Endodermal cell (in vitro differentiated cells): ENCODE measurements around the gene RAB44. TPM values are rescaled to one million over a fixed set of nuclear protein-coding genes. Genes with fewer than 3 reads are reported as not detected.
A peak's percentile ranks its signal among the peaks of the same experiment; 100 is the strongest.

ENCODE experiments used
- DNase-seq: peaks from one replicate; pipeline ENCODE4 v3.0.0-alpha.2; 2017
- H3K27ac ChIP-seq: 2 replicates; pipeline ENCODE4 v1.5.1; 2013; ENCODE audit warnings: mild to moderate bottlenecking, low read depth, low read length, moderate library complexity
- H3K27me3 ChIP-seq: 2 replicates; pipeline ENCODE4 v1.6.1; 2013; ENCODE audit warnings: mild to moderate bottlenecking, low read length, moderate library complexity; ENCODE audit not compliant: insufficient read depth, control insufficient read depth, poor library complexity, severe bottlenecking
- H3K36me3 ChIP-seq: 2 replicates; pipeline ENCODE4 v1.7.0; 2013; ENCODE audit warnings: mild to moderate bottlenecking, low read length, moderate library complexity; ENCODE audit not compliant: control insufficient read depth, insufficient read depth
- H3K4me1 ChIP-seq: one replicate; pipeline ENCODE4 v1.7.0; 2013; ENCODE audit warnings: low read length; ENCODE audit not compliant: control insufficient read depth, insufficient read depth
- H3K4me3 ChIP-seq: 2 replicates; pipeline ENCODE4 v1.5.1; 2013; ENCODE audit warnings: mild to moderate bottlenecking, low read length, moderate library complexity
- H3K9ac ChIP-seq: 2 replicates; pipeline ENCODE4 v1.6.1; 2013; ENCODE audit warnings: mild to moderate bottlenecking, low read length, moderate library complexity; ENCODE audit not compliant: poor library complexity, severe bottlenecking; ENCODE audit errors: extremely low read depth
- H3K9me3 ChIP-seq: 2 replicates; pipeline ENCODE4 v1.6.1; 2013; ENCODE audit warnings: mild to moderate bottlenecking, low read length, moderate library complexity; ENCODE audit not compliant: control insufficient read depth
- H3K27ac Mint-ChIP-seq: 2 replicates; pipeline ENCODE4 v1.8.0; 2020; ENCODE audit warnings: mixed read lengths
- H3K27me3 Mint-ChIP-seq: 2 replicates; pipeline ENCODE4 v1.8.0; 2021; ENCODE audit warnings: mild to moderate bottlenecking, mixed read lengths; ENCODE audit not compliant: insufficient read depth
- H3K36me3 Mint-ChIP-seq: 2 replicates; pipeline ENCODE4 v1.8.0; 2020; ENCODE audit warnings: low read depth, mixed read lengths
- H3K4me1 Mint-ChIP-seq: 2 replicates; pipeline ENCODE4 v1.8.0; 2020; ENCODE audit warnings: mixed read lengths
- H3K4me3 Mint-ChIP-seq: 2 replicates; pipeline ENCODE4 v1.8.0; 2020; ENCODE audit warnings: mild to moderate bottlenecking, moderate library complexity, mixed read lengths
- H3K9me3 Mint-ChIP-seq: 2 replicates; pipeline ENCODE4 v1.8.0; 2020; ENCODE audit warnings: mild to moderate bottlenecking, mixed read lengths
- WGBS, 2 experiments: methylation state at CpG; one replicate each; pipeline versions ENCODE4 v1.1.5 to v1.1.7; 2013; ENCODE audit warnings: missing lambda C conversion rate in 2 of 2, mixed read lengths in 1 of 2; ENCODE audit not compliant: insufficient coverage in 1 of 2, insufficient read length in 1 of 2; 5-methylcytosine and 5-hydroxymethylcytosine counted together
- total RNA-seq, 2 donors: library from RNA; stranded (reverse); fragmentation: NEBNext Ultra II Directional in 1 of 2; extraction: Animal tissue kit (Norgen Biotek cat#: 25700) in 1 of 2; gene quantifications; 2 replicates in 1 of 2; 3 replicates in 1 of 2; pipeline ENCODE4 v1.2.1, GENCODE V29; 2021
- TF ChIP-seq, protein P1 (sequence below): fragments of 200-600 bp; sonication (generic); conservative IDR thresholded peaks from 2 replicates; pipeline ENCODE4 v1.5.0; 2021; ENCODE audit warnings: antibody characterized with exemption, mild to moderate bottlenecking

RAB44 gene
- total RNA-seq, 2 donors from 2014 or later, result not detected

DNA sequence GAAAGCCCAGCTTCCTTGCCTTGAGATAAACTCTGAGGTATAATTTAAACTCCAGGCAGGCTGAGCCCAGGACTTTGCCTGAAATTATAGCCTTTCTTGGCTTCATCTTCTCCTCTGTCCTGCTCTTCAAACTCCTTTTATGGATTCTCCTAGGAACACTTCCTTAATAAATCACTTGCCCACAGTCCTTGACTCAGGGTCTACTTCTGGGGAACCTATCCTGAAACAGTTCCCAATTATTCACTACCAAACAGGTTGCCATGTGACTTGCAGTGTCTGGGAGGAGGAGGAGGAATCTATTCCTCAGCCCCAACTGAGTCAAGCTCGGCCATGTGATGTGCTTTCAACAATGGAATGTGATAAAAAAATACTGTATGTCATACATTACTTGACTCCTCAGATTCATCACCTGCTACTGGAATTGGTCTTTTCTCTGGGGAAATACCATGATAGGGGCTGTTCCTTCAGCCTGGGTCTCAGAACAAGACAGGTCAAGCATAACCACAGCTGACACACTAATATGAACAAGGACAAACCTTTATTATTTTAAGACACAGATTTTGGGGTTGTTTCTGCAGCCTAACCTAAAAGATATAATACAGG, 39.6 kb upstream of the RAB44 start:
- Histone ChIP-seq H3K9me3 (no peaks in the 10 kb centered on the region), H3K4me3 (no peak overlapping the region), H3K36me3 (no peaks in the 10 kb centered on the region), H3K9ac (no peak overlapping the region), H3K27me3 (peaks cover 50% of the 10 kb centered on the region), H3K4me1 (no peaks in the 10 kb centered on the region), H3K27ac (no peak overlapping the region)
- Mint-ChIP-seq H3K4me1 (no peaks in the 10 kb centered on the region), H3K27ac (no peak overlapping the region), H3K36me3 (no peaks in the 10 kb centered on the region), H3K4me3 (no peak overlapping the region), H3K27me3 (peaks cover 67% of the 10 kb centered on the region), H3K9me3 (no peaks in the 10 kb centered on the region)
- DNase-seq, result no peak
- TF ChIP-seq, protein P1, sequence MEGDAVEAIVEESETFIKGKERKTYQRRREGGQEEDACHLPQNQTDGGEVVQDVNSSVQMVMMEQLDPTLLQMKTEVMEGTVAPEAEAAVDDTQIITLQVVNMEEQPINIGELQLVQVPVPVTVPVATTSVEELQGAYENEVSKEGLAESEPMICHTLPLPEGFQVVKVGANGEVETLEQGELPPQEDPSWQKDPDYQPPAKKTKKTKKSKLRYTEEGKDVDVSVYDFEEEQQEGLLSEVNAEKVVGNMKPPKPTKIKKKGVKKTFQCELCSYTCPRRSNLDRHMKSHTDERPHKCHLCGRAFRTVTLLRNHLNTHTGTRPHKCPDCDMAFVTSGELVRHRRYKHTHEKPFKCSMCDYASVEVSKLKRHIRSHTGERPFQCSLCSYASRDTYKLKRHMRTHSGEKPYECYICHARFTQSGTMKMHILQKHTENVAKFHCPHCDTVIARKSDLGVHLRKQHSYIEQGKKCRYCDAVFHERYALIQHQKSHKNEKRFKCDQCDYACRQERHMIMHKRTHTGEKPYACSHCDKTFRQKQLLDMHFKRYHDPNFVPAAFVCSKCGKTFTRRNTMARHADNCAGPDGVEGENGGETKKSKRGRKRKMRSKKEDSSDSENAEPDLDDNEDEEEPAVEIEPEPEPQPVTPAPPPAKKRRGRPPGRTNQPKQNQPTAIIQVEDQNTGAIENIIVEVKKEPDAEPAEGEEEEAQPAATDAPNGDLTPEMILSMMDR, result no peak
- WGBS, 2 experiments, result 100% methylated on average over 1 of the region's 1 CpG; no CpG with 5 or more reads in 1 of the 2 experiments

DNA sequence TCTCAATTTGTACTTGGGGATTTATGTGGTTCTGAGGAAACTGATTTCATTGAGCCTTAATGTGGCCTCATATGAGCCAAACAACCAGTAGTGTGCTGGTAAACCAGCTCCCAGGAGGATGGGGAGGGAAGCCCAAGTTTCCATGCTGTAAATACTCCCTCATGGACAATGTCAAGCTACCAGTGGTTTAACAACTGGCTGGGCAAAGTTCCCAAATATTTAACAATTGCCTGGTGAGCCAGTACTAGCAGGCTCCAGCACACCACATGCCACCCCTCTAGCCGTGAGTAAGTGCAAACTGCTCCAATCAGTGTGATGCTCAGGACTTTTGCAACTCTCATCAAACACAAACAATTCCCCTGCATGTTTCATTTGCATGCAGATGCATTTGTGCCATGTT, 38.4 kb upstream of the RAB44 start:
- Histone ChIP-seq H3K9ac (no peak overlapping the region), H3K36me3 (no peaks in the 10 kb centered on the region), H3K9me3 (no peaks in the 10 kb centered on the region), H3K27ac (no peak overlapping the region), H3K4me1 (no peaks in the 10 kb centered on the region), H3K4me3 (no peak overlapping the region), H3K27me3 (peaks cover 37% of the 10 kb centered on the region)
- 93 to 100% methylated on average over 1 of the region's 1 CpG for WGBS, 2 experiments
- Mint-ChIP-seq H3K36me3 (no peaks in the 10 kb centered on the region), H3K27ac (no peak overlapping the region), H3K4me3 (no peak overlapping the region), H3K27me3 (peaks cover 59% of the 10 kb centered on the region), H3K4me1 (no peaks in the 10 kb centered on the region), H3K9me3 (no peaks in the 10 kb centered on the region)
- TF ChIP-seq, protein P1, result no peak
- DNase-seq, result no peak

DNA sequence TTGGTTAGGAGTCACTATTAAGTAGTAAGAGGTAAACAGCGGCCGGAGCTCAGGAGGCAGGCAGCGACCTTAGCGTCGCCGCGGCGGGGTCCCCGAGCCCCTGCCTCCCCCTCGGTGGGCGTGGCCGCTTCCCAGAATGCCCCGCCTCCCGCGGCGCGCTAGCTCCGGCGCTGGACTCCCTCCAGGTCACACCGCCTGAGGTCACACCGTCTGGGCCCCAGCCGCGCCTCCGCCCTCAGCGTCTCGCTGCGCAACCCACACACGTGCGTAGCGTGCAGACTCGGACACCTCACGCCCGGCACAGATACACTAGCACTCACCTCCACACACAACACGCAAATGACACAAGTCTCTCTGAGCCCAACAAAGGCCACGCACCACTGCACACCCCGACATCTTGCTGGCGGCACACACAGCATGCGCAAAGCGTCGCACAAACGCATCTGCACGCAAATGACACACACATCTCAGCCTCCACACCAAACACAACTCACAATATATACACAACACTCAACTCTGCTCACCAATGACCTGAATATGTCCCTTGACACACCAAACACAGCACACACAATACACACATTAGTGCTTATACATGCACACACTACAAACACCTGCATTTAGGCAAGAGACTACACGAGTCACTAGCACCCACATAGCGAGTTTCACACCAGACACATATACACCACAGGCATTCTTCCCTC, 36.7 kb upstream of the RAB44 start:
- H3K27ac Mint-ChIP-seq, result no peak overlapping the region
- Histone ChIP-seq H3K27ac (no peak overlapping the region), H3K27me3 (peaks cover 26% of the 10 kb centered on the region), H3K9me3 (no peaks in the 10 kb centered on the region), H3K36me3 (no peaks in the 10 kb centered on the region), H3K4me3 (no peak overlapping the region), H3K4me1 (no peaks in the 10 kb centered on the region), H3K9ac (no peak overlapping the region)
- 86 to 89% methylated on average over 22 to 44 of the region's 44 CpGs for WGBS, 2 experiments
- H3K4me1 Mint-ChIP-seq, result no peaks in the 10 kb centered on the region
- TF ChIP-seq, protein P1, result no peak
- H3K36me3 Mint-ChIP-seq, result no peaks in the 10 kb centered on the region
- no peak overlapping the region for H3K4me3 Mint-ChIP-seq
- DNase-seq, result peak; percentile 90
- peaks cover 45% of the 10 kb centered on the region for H3K27me3 Mint-ChIP-seq
- H3K9me3 Mint-ChIP-seq, result no peaks in the 10 kb centered on the region
